ENCODE results near the gene TWF2. TPM values are rescaled to one million over a fixed set of nuclear protein-coding genes. Genes with fewer than 3 reads are reported as not detected.

The TWF2 gene
- 37.3 and 51.0 TPM in 2 replicates for total RNA-seq

GRCh38 chr3:52238761-52239701, at the start of gene TWF2:
TSS of gene TWF2 (minus strand) at chr3:52239158. CDS start at chr3:52239016, 142 bp downstream.

DNA sequence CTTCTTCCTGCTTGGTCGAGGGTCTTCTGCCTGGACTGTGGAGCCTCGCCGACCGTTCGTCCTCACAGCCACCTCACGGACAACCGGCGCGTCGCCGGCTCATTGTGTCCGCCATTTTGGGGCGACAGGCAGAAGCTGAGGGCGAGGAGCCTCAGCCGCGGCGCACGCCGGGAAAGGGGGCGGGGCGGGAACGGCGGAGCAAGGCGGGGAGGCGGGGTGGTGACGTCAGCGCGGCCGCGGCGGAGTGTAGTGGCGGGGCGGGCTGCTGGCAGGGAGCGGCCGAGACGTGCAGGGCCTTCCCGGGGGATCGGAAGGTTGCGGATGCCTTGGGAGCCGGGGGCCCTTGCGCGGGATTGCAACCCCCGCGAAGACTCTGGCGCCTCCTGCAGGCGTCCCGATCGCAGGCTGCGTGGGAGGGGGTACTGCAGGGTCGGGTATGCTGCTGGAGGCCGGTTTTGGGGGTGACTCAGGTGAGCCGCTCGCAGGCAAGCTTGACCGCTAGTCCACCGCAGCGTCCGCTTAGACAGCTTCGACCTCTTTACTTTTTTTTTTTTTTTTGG, 39.6 kb upstream of the TWF2 start, which contains the start of gene WDR82:
TSS of gene WDR82 (minus strand) at position 140 of the 560 bp plus-strand sequence. CDS start 288 bp downstream, outside the sequence.

DNA sequence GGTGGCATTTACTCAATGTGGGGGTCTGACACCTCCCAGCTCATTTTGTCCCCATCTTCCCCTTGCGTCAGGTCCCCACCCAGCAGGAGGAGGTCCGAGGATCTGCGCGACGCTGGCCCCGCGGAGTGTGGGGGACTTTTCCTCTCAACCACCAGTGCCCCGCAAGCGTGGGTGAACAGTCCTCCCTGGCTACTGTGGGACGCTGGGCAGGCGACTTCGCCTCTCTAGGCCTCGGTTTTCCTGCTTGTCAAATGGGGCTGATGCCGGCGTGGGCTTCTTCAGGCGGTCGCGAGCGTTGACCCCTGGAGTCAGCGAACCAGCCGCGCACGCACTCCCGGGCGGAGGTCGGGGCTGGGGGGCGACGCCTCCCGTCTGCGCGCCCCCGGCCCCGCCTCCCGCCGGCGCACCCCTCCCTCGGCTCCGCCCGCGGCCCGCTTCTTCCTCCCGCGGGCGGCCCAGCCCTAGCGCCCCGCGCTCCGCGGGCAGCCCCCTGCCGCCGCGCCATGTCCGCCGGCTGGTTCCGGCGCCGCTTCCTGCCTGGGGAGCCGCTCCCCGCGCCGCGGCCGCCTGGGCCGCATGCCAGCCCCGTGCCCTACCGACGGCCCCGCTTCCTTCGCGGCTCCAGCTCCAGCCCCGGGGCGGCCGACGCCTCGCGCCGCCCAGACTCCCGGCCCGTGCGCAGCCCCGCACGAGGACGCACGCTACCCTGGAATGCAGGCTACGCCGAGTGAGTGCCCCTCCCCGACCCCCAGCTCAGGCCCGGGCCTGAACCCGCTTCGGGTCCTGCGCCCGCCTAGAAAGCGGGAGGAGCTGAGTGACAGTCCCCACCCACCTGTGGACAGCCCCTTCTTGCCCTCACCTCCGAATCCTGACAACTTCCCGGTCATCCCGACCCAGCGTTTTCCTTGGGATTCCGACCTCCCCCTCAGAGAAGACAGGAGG, 6.6 kb upstream of the TWF2 start, which contains the start of gene PPM1M:
TSS of gene PPM1M (plus strand) at position 438 of the 942 bp plus-strand sequence. CDS start at position 504, 66 bp downstream.

DNA sequence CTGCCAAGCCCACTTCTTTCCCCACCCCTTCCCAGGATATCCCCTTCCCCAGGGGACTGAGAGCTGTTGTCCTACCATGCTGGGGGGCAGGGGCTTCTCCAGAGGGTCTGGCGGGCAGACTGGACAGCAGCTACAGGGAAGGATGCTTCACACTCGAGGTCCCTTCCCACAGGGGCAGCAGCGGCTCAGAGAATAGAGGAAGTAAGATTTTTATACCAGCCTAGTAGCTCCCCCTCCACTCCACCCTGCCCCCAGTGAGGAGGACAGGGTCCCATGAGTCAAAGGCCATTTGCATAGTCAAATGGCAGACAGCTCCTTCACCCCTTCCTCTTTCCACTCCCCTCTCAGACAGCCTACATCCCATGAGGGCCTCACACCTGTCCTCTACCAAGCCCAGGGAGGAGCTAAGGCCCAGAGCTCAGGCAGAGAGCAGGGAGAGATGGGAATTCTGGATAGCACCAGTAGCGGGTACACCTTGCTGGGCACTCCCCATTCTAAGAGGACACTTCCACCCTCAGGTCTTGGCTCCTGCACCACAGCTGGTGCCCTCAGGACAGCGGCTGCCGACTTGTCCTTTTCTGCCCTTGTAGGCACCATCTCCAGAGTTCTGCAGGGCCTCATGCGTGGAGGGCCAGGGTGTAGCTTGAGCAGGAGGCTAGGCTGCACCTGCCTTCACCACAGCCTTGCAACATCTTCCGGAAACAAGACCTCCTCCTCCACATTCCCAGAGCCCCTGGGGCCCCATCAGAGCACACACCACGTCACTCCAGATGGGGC, 13.3 kb downstream of the TWF2 start, which contains the start of gene TLR9:
TSS of gene TLR9 (minus strand) at position 194 of the 777 bp plus-strand sequence. CDS start at position 78, 116 bp downstream.

GRCh38 chr3:52197842-52198625, 40.9 kb downstream of the TWF2 start, which contains the start of gene ALAS1:
TSS of gene ALAS1 (plus strand) at chr3:52198160. CDS start at chr3:52199242, 1,082 bp downstream.

Other genes starting within 250 kb of the TWF2 start
- gene RPL29, start 243.3 kb downstream of the TWF2 start, total RNA-seq, result 839 and 989 TPM in 2 replicates
- 53.3 and 110 TPM in 2 replicates for gene DUSP7, start 182.6 kb downstream of the TWF2 start, total RNA-seq
- gene POC1A, start 84.7 kb downstream of the TWF2 start, total RNA-seq, result 2.3 and 2.4 TPM in 2 replicates
- 56.0 and 63.2 TPM in 2 replicates for gene ALAS1, start 41.0 kb downstream of the TWF2 start, total RNA-seq
- 0.07 TPM in 1 of 2 replicates, not detected in the other for gene TLR9, start 13.5 kb downstream of the TWF2 start, total RNA-seq
- gene PPM1M, start 6.6 kb upstream of the TWF2 start, total RNA-seq, result 2.7 and 8.1 TPM in 2 replicates
- gene WDR82, start 39.5 kb upstream of the TWF2 start, total RNA-seq, result 84.8 and 99.4 TPM in 2 replicates
- 2.4 and 6.2 TPM in 2 replicates for gene GLYCTK, start 48.7 kb upstream of the TWF2 start, total RNA-seq
- gene DNAH1, start 77.2 kb upstream of the TWF2 start, total RNA-seq, result 0.68 and 1.9 TPM in 2 replicates
- gene BAP1, start 170.8 kb upstream of the TWF2 start, total RNA-seq, result 77.5 and 103 TPM in 2 replicates
- gene PHF7, start 171.5 kb upstream of the TWF2 start, total RNA-seq, result 8.7 and 10.3 TPM in 2 replicates
- gene SEMA3G, start 205.9 kb upstream of the TWF2 start, total RNA-seq, result 0.28 and 0.34 TPM in 2 replicates
- gene TNNC1, start 214.9 kb upstream of the TWF2 start, total RNA-seq, result 0.68 TPM in 1 of 2 replicates, not detected in the other
- gene NISCH, start 216.4 kb upstream of the TWF2 start, total RNA-seq, result 27.3 and 65.7 TPM in 2 replicates